ENCODE data around the gene THBD. TPM values are rescaled to one million over a fixed set of nuclear protein-coding genes. Genes with fewer than 3 reads are reported as not detected.

THBD gene
- total and polyA plus RNA-seq, 2 experiments from 2014 or later, result 5.9 to 15.6 TPM

- Histone ChIP-seq H4K20me1 (ENCODE audit: insufficient read depth) (no peaks in the 10 kb centered on the region), H3K4me3 (no peak overlapping the region), H3K9ac (no peak overlapping the region), H3K9me2 (ENCODE audit: insufficient read depth) (no peaks in the 10 kb centered on the region), H3K79me2 (ENCODE audit: insufficient read depth) (no peaks in the 10 kb centered on the region), H3K27ac (no peak overlapping the region), H3K27me3 (replicated peaks; ENCODE audit: insufficient read depth) (peaks cover 18% of the 10 kb centered on the region), H3K4me2 (ENCODE audit: unreplicated experiment) (no peak overlapping the region), H3K36me3 (ENCODE audit: low read depth) (no peaks in the 10 kb centered on the region), H3K9me3 (ENCODE audit: low read depth) (no peaks in the 10 kb centered on the region), H3K4me1 (ENCODE audit: insufficient read depth) (no peaks in the 10 kb centered on the region), H3F3A (ENCODE audit: insufficient read depth) (no peaks in the 10 kb centered on the region), H2AFZ (no peak overlapping the region)
- no peak for DNase-seq
- in situ Hi-C loops (cut with MboI), result no loop called here
- 87 to 92% methylated on average over 10 of the region's 10 CpGs for WGBS, 2 experiments (ENCODE audit: low coverage in 1 of 2, low lambda C conversion rate in 2 of 2, missing lambda C conversion rate in 2 of 2)
- TF ChIP-seq EZH2phosphoT487 (IDR thresholded peaks at IDR 0.05; ENCODE audit: insufficient read depth, low read depth), result no peak
- TF ChIP-seq EZH2 (IDR thresholded peaks at IDR 0.05; ENCODE audit: insufficient read depth, poor library complexity, severe bottlenecking), result no peak
These were observed 25.8 kb downstream of the THBD start for GRCh38 chr20:23023621-23024177.

- no peak overlapping the region for H2AFZ ChIP-seq
- H3K4me3 ChIP-seq, result no peak overlapping the region
- H3K9ac ChIP-seq, result no peak overlapping the region
- H4K20me1 ChIP-seq (ENCODE audit: insufficient read depth), result no peaks in the 10 kb centered on the region
- WGBS, 2 experiments (ENCODE audit: low coverage in 1 of 2, low lambda C conversion rate in 2 of 2, missing lambda C conversion rate in 2 of 2), result 93 to 94% methylated on average over 4 of the region's 4 CpGs
- no peaks in the 10 kb centered on the region for H3K9me2 ChIP-seq (ENCODE audit: insufficient read depth)
- H3K9me3 ChIP-seq (ENCODE audit: low read depth), result no peaks in the 10 kb centered on the region
- no peaks in the 10 kb centered on the region for H3K36me3 ChIP-seq (ENCODE audit: low read depth)
- H3K4me1 ChIP-seq (ENCODE audit: insufficient read depth), result no peaks in the 10 kb centered on the region
- TF ChIP-seq EZH2 (IDR thresholded peaks at IDR 0.05; ENCODE audit: insufficient read depth, poor library complexity, severe bottlenecking) (no peak), EZH2phosphoT487 (IDR thresholded peaks at IDR 0.05; ENCODE audit: insufficient read depth, low read depth) (no peak)
- in situ Hi-C loops (cut with MboI), result no loop called here
- peaks cover 11% of the 10 kb centered on the region for H3K27me3 ChIP-seq (replicated peaks; ENCODE audit: insufficient read depth)
- no peak for DNase-seq
- no peaks in the 10 kb centered on the region for H3K79me2 ChIP-seq (ENCODE audit: insufficient read depth)
- H3F3A ChIP-seq (ENCODE audit: insufficient read depth), result no peaks in the 10 kb centered on the region
- H3K4me2 ChIP-seq (ENCODE audit: unreplicated experiment), result no peak overlapping the region
- H3K27ac ChIP-seq, result no peak overlapping the region
These were observed 26.6 kb downstream of the THBD start for GRCh38 chr20:23022849-23023248.

- no peaks in the 10 kb centered on the region for H4K20me1 ChIP-seq (ENCODE audit: insufficient read depth)
- no peak overlapping the region for H3K4me2 ChIP-seq (ENCODE audit: unreplicated experiment)
- H3K4me1 ChIP-seq (ENCODE audit: insufficient read depth), result no peaks in the 10 kb centered on the region
- H3K9me2 ChIP-seq (ENCODE audit: insufficient read depth), result no peaks in the 10 kb centered on the region
- in situ Hi-C loops (cut with MboI), result no loop called here
- WGBS, 2 experiments (ENCODE audit: low coverage in 1 of 2, low lambda C conversion rate in 2 of 2, missing lambda C conversion rate in 2 of 2), result 55 to 63% methylated on average over 5 of the region's 5 CpGs
- no peak overlapping the region for H3K4me3 ChIP-seq
- DNase-seq, result peak; percentile 58
- no peak overlapping the region for H3K9ac ChIP-seq
- TF ChIP-seq EZH2phosphoT487 (IDR thresholded peaks at IDR 0.05; ENCODE audit: insufficient read depth, low read depth) (no peak), EZH2 (IDR thresholded peaks at IDR 0.05; ENCODE audit: insufficient read depth, poor library complexity, severe bottlenecking) (no peak)
- no peak overlapping the region for H2AFZ ChIP-seq
- H3K36me3 ChIP-seq (ENCODE audit: low read depth), result no peaks in the 10 kb centered on the region
- H3F3A ChIP-seq (ENCODE audit: insufficient read depth), result no peaks in the 10 kb centered on the region
- no peaks in the 10 kb centered on the region for H3K9me3 ChIP-seq (ENCODE audit: low read depth)
- peaks cover 9% of the 10 kb centered on the region; the same call in 1 of the 2 replicates for H3K27me3 ChIP-seq (replicated peaks; ENCODE audit: insufficient read depth)
- no peak overlapping the region for H3K27ac ChIP-seq
- no peaks in the 10 kb centered on the region for H3K79me2 ChIP-seq (ENCODE audit: insufficient read depth)
These were observed 27.5 kb downstream of the THBD start for GRCh38 chr20:23021951-23022350.

- H3K4me3 ChIP-seq, result no peak overlapping the region
- no peak overlapping the region for H3K27ac ChIP-seq
- no peaks in the 10 kb centered on the region for H3K4me1 ChIP-seq (ENCODE audit: insufficient read depth)
- no peak overlapping the region for H2AFZ ChIP-seq
- H4K20me1 ChIP-seq (ENCODE audit: insufficient read depth), result no peaks in the 10 kb centered on the region
- no peaks in the 10 kb centered on the region for H3K36me3 ChIP-seq (ENCODE audit: low read depth)
- peaks cover 13% of the 10 kb centered on the region; the same call in 1 of the 2 replicates for H3K27me3 ChIP-seq (replicated peaks; ENCODE audit: insufficient read depth)
- no peak overlapping the region for H3K9ac ChIP-seq
- H3K79me2 ChIP-seq (ENCODE audit: insufficient read depth), result no peaks in the 10 kb centered on the region
- no peak overlapping the region for H3K4me2 ChIP-seq (ENCODE audit: unreplicated experiment)
- H3K9me3 ChIP-seq (ENCODE audit: low read depth), result no peaks in the 10 kb centered on the region
- in situ Hi-C loops (cut with MboI), result no loop called here
- 87 to 100% methylated on average over 1 of the region's 1 CpG for whole genome bisulfite sequencing, 2 experiments (ENCODE audit: low coverage in 1 of 2, low lambda C conversion rate in 2 of 2, missing lambda C conversion rate in 2 of 2)
- DNase-seq, result no peak
- H3K9me2 ChIP-seq (ENCODE audit: insufficient read depth), result no peaks in the 10 kb centered on the region
- no peaks in the 10 kb centered on the region for H3F3A ChIP-seq (ENCODE audit: insufficient read depth)
- TF ChIP-seq EZH2 (IDR thresholded peaks at IDR 0.05; ENCODE audit: insufficient read depth, poor library complexity, severe bottlenecking) (no peak), EZH2phosphoT487 (IDR thresholded peaks at IDR 0.05; ENCODE audit: insufficient read depth, low read depth) (no peak)
These were observed 27.9 kb downstream of the THBD start for GRCh38 chr20:23021541-23021940.

All from GM23248 (cell line).